ENCODE data around the gene SYT7. TPM values are rescaled to one million over a fixed set of nuclear protein-coding genes. Genes with fewer than 3 reads are reported as not detected.

The SYT7 gene
- total RNA-seq, 1 experiment from 2014 or later, result 2.5 TPM

GRCh38 chr11:61507962-61508861, 72.7 kb downstream of the SYT7 start, which contains the start of gene LRRC10B:
Gene LRRC10B, plus strand, starts transcription at chr11:61508749. Its CDS starts 250 bp downstream, at chr11:61508999.
- BruUV-seq (replicated peaks), result no TSS peak
- Histone ChIP-seq H3K4me1 (ENCODE audit: control insufficient read depth, insufficient read depth, low read length) (no peaks in the 10 kb centered on the region; the same call in 1 of the 2 replicates), H3K27ac (ENCODE audit: low read length) (no peak within 1 kb of the TSS), H3K4me3 (ENCODE audit: low read depth in 2 of 2, low read length in 2 of 2) (no peak within 1 kb of the TSS), H3K27me3 (ENCODE audit: control insufficient read depth, insufficient read depth, low read length) (peaks cover 4% of the 10 kb centered on the region; the same call in 1 of the 2 replicates), H3K9me3 (ENCODE audit: control insufficient read depth, insufficient read depth, low read depth, low read length) (no peaks in the 10 kb centered on the region), H3K36me3 (ENCODE audit: control insufficient read depth, insufficient read depth, low read length) (no peaks in the 10 kb centered on the region)
- DNase-seq (ENCODE audit: low read depth, low spot score) (no peak), ATAC-seq (0 out of 2 replicates have a peak, but pooled peaks have one; percentile 21)
- intact Hi-C loops (cut with micrococcal nuclease; ENCODE audit: unreplicated experiment), result no loop called here
- ChIA-PET POLR2A (no interaction called here), CTCF (interaction anchor here (0.7 to 1.1 kb wide), 2 partner anchors 9 to 13 kb away, joined by 3 to 5 read pairs; no protein-coding TSS in a partner anchor)
- no peak for TF ChIP-seq REST (IDR thresholded peaks at IDR 0.05; ENCODE audit: insufficient read depth in 1 of 2, low read depth in 2 of 2, low read length in 1 of 2)
- TF ChIP-seq SIN3A (IDR thresholded peaks at IDR 0.05; ENCODE audit: borderline replicate concordance, insufficient read depth, low read depth, low read length), result no peak
- TF ChIP-seq TCF7L2 (IDR thresholded peaks at IDR 0.05; ENCODE audit: low read depth, low read length), result peak; percentile 84
- TF ChIP-seq CTCF (IDR thresholded peaks at IDR 0.05), result no peak
- in situ Hi-C loops (cut with HindIII; ENCODE audit: low pct_unique_long_range_greater_than_20kb, low sequenced_read_pairs), result no loop called here

- H3K27ac ChIP-seq (ENCODE audit: low read length), result no peak overlapping the region
- no peaks in the 10 kb centered on the region for H3K36me3 ChIP-seq (ENCODE audit: control insufficient read depth, insufficient read depth, low read length)
- H3K4me3 ChIP-seq (ENCODE audit: low read depth in 2 of 2, low read length in 2 of 2), result no peak overlapping the region
- DNase-seq (ENCODE audit: low read depth, low spot score) (no peak), ATAC-seq (no peak)
- ChIA-PET POLR2A (no interaction called here), CTCF (interaction anchor here (0.6 kb wide), 1 partner anchor 58 kb away, joined by 6 read pairs; no protein-coding TSS in a partner anchor)
- intact Hi-C loops (cut with micrococcal nuclease; ENCODE audit: unreplicated experiment), result no loop called here
- in situ Hi-C loops (cut with HindIII; ENCODE audit: low pct_unique_long_range_greater_than_20kb, low sequenced_read_pairs), result no loop called here
- no peaks in the 10 kb centered on the region for H3K9me3 ChIP-seq (ENCODE audit: control insufficient read depth, insufficient read depth, low read depth, low read length)
- no peaks in the 10 kb centered on the region; the same call in 1 of the 2 replicates for H3K4me1 ChIP-seq (ENCODE audit: control insufficient read depth, insufficient read depth, low read length)
- peaks cover 4% of the 10 kb centered on the region; the same call in 1 of the 2 replicates for H3K27me3 ChIP-seq (ENCODE audit: control insufficient read depth, insufficient read depth, low read length)
- TF ChIP-seq REST (IDR thresholded peaks at IDR 0.05; ENCODE audit: insufficient read depth in 1 of 2, low read depth in 2 of 2, low read length in 1 of 2) (no peak), TCF7L2 (IDR thresholded peaks at IDR 0.05; ENCODE audit: low read depth, low read length) (no peak), SIN3A (IDR thresholded peaks at IDR 0.05; ENCODE audit: borderline replicate concordance, insufficient read depth, low read depth, low read length) (no peak), POLR2AphosphoS5 (IDR thresholded peaks at IDR 0.05; ENCODE audit: low read depth, low read length) (no peak), CTCF (IDR thresholded peaks at IDR 0.05) (no peak)
- no TSS peak for BruUV-seq (replicated peaks)
These were observed 73.7 kb downstream of the SYT7 start for GRCh38 chr11:61507012-61507768.
